NCI-H2196 treated with DMSO at 0.1 percent for 48 hours (cell line): Measurements from ENCODE around the gene IRF9.

Experiments used
- DNase-seq: peaks from one replicate; lab custom pipeline; 2025; ENCODE audit not compliant: unreplicated experiment; lab: John Stamatoyannopoulos, UW

Gene IRF9

GRCh38 chr14:24177041-24177825 lies 16.2 kb downstream of the IRF9 start:
- DNase-seq: no peak

GRCh38 chr14:24177891-24178290 lies 16.8 kb downstream of the IRF9 start:
- DNase-seq: no peak

- DNase-seq: no peak
Measured at GRCh38 chr14:24178399-24179178, 17.5 kb downstream of the IRF9 start.

GRCh38 chr14:24179294-24179960 lies 18.4 kb downstream of the IRF9 start:
- DNase-seq: no peak

GRCh38 chr14:24179961-24180796 lies 19.1 kb downstream of the IRF9 start:
- peak; percentile 36 for DNase-seq

GRCh38 chr14:24181371-24182077 lies 20.5 kb downstream of the IRF9 start:
- no peak for DNase-seq

- DNase-seq: no peak
Measured at GRCh38 chr14:24182110-24182882, 21.2 kb downstream of the IRF9 start.

- no peak for DNase-seq
Measured at GRCh38 chr14:24183014-24183481, 22.0 kb downstream of the IRF9 start.

GRCh38 chr14:24184104-24184970 lies 23.3 kb downstream of the IRF9 start:
- DNase-seq: no peak

- no peak for DNase-seq
Measured at GRCh38 chr14:24185026-24185425, 24.0 kb downstream of the IRF9 start.

- DNase-seq: no peak
Measured at GRCh38 chr14:24185741-24186140, 24.7 kb downstream of the IRF9 start.

- no peak for DNase-seq
Measured at GRCh38 chr14:24186831-24187538, 25.9 kb downstream of the IRF9 start.

GRCh38 chr14:24187539-24187915 lies 26.5 kb downstream of the IRF9 start:
- DNase-seq: no peak

GRCh38 chr14:24188251-24189058 lies 27.4 kb downstream of the IRF9 start, which contains the start of gene IPO4:
TSS of gene IPO4 (minus strand) at chr14:24188816. CDS start at chr14:24188787, 29 bp downstream.
- DNase-seq: peak; percentile 98

- DNase-seq: no peak
Measured at GRCh38 chr14:24189059-24189375, 28.0 kb downstream of the IRF9 start.

GRCh38 chr14:24189460-24189859 lies 28.4 kb downstream of the IRF9 start:
- DNase-seq: no peak

- no peak for DNase-seq
Measured at GRCh38 chr14:24190416-24190815, 29.4 kb downstream of the IRF9 start.
